GM12891 (cell line): Measurements from ENCODE around the gene MMADHC.

Experiments used
- POLR2A ChIP-seq: IDR thresholded peaks from 2 replicates; pipeline ENCODE4 v1.6.1; 2011; ENCODE audit warnings: low read depth, low read length, control low read depth
- POLR2AphosphoS5 ChIP-seq: IDR thresholded peaks from 2 replicates; pipeline ENCODE4 v1.6.1; 2011; ENCODE audit warnings: low read depth, low read length, control low read depth

DNA sequence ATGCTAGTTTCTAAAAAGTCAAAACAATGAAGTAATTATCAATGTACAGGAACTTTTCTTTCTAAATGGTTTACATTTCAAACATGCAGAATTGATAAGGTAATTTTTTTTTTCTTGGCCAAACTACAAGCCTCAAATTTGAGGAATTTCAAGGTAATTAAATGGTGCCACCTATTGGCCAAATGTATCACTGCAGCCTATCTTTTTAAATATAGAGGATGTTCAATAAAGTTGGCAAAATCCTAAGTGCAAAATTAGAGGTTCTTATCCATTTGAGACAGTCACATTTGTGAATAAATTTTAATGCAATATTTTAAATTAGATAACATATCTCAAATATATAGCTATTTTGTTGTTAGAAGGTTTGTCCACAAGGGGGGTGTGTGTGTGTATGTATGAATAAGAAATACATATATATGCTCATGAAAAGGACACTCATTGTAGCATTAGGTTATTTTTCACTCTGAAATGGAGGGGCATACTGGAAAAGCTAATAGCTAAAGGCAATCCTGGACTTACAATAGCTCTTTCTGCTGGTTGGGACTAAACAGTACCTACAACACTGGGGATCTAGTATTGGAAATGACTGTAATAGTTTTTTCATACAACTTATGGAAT is 26.2 kb downstream of the MMADHC start:
- TF ChIP-seq POLR2A (no peak), POLR2AphosphoS5 (no peak)
